SK-N-SH (cell line): Measurements from ENCODE around the gene COPS7A. TPM values are rescaled to one million over a fixed set of nuclear protein-coding genes. Genes with fewer than 3 reads are reported as not detected.

Source experiments
- CTCF ChIA-PET: fragments of 300-600, 350-600 bp; formaldehyde crosslinking; extraction: SDS; loops from one replicate; lab custom pipeline; 2021; lab: Yijun Ruan, JAX
- POLR2A ChIA-PET: fragments of 350-600 bp; sonication (Branson Sonifier 250); formaldehyde crosslinking; extraction: SDS; loops from one replicate; lab custom pipeline; 2020; ENCODE audit warnings: antibody characterized with exemption, inconsistent platforms; lab: Yijun Ruan, JAX
- DNase-seq: peaks from one replicate; pipeline ENCODE4 v3.0.0; 2012
- H2AFZ ChIP-seq: fragments of 200-600 bp; sonication (generic); 2 replicates; pipeline ENCODE4 v1.8.1; 2016; ENCODE audit warnings: antibody characterized with exemption, mild to moderate bottlenecking, low read depth
- H3F3A ChIP-seq: fragments of 200-600 bp; sonication (generic); replicated peaks from 2 replicates; pipeline ENCODE3; 2016; ENCODE audit warnings: antibody characterized with exemption, mild to moderate bottlenecking; ENCODE audit not compliant: insufficient read depth
- H3K27ac ChIP-seq, 2 experiments: fragments of 200-500 bp in 1 of 2; fragments of 200-600 bp in 1 of 2; sonication (Bioruptor generic) in 1 of 2; sonication (generic), shearing (Covaris generic) in 1 of 2; 2 replicates each; pipeline versions ENCODE4 v1.5.1 to v1.6.1; 2014 to 2016; ENCODE audit warnings: low read depth in 2 of 2, inconsistent platforms in 1 of 2, low read length in 1 of 2, mild to moderate bottlenecking in 1 of 2, mixed read lengths in 1 of 2
- H3K27me3 ChIP-seq: fragments of 200-600 bp; sonication (generic), shearing (Covaris generic); 2 replicates; pipeline ENCODE4 v1.6.1; 2016; ENCODE audit warnings: mixed run types; ENCODE audit not compliant: insufficient read depth
- H3K36me3 ChIP-seq, 2 experiments: fragments of 200-500 bp in 1 of 2; fragments of 200-600 bp in 1 of 2; sonication (Bioruptor generic) in 1 of 2; sonication (generic) in 1 of 2; replicated peaks in 1 of 2; 2 replicates each; pipeline versions ENCODE3 to v1.5.1; 2014 to 2016; ENCODE audit warnings: low read length in 1 of 2, mild to moderate bottlenecking in 1 of 2; ENCODE audit not compliant: insufficient read depth in 2 of 2, control insufficient read depth in 1 of 2
- H3K4me1 ChIP-seq, 2 experiments: fragments of 200-500 bp in 1 of 2; fragments of 200-600 bp in 1 of 2; sonication (Bioruptor generic) in 1 of 2; sonication (generic), shearing (Covaris generic) in 1 of 2; 2 replicates each; pipeline versions ENCODE4 v1.5.1 to v1.6.1; 2014 to 2016; ENCODE audit warnings: low read depth in 1 of 2, low read length in 1 of 2, mixed run types in 1 of 2; ENCODE audit not compliant: insufficient read depth in 2 of 2, control insufficient read depth in 1 of 2
- H3K4me2 ChIP-seq: fragments of 200-600 bp; sonication (generic), shearing (Covaris generic); 2 replicates; pipeline ENCODE4 v1.6.1; 2017; ENCODE audit warnings: mixed run types
- H3K4me3 ChIP-seq, 2 experiments: fragments of 200-500 bp in 1 of 2; fragments of 200-600 bp in 1 of 2; sonication (Bioruptor generic) in 1 of 2; sonication (generic), shearing (Covaris generic) in 1 of 2; 2 replicates each; pipeline versions ENCODE4 v1.5.1 to v1.8.1; 2014 to 2016; ENCODE audit warnings: low read depth in 2 of 2, inconsistent platforms in 1 of 2, low read length in 1 of 2, mild to moderate bottlenecking in 1 of 2, mixed read lengths in 1 of 2, moderate library complexity in 1 of 2
- H3K79me2 ChIP-seq: fragments of 200-600 bp; sonication (generic); 2 replicates; pipeline ENCODE4 v1.8.1; 2017; ENCODE audit warnings: mild to moderate bottlenecking; ENCODE audit not compliant: insufficient read depth
- H3K9ac ChIP-seq: fragments of 200-600 bp; sonication (generic); 2 replicates; pipeline ENCODE4 v1.6.1; 2017; ENCODE audit warnings: mixed run types
- H3K9me2 ChIP-seq: fragments of 200-600 bp; sonication (generic); 2 replicates; pipeline ENCODE4 v1.6.1; 2017; ENCODE audit warnings: mixed run types
- H3K9me3 ChIP-seq: fragments of 200-600 bp; sonication (generic); 2 replicates; pipeline ENCODE4 v1.6.1; 2017; ENCODE audit warnings: mixed run types, mild to moderate bottlenecking, moderate library complexity
- H4K20me1 ChIP-seq: fragments of 200-600 bp; sonication (generic); 2 replicates; pipeline ENCODE4 v1.6.1; 2017; ENCODE audit warnings: mild to moderate bottlenecking, mixed run types; ENCODE audit not compliant: insufficient read depth
- EZH2phosphoT487 ChIP-seq: fragments of 200-600 bp; sonication (generic); IDR thresholded peaks from 2 replicates; pipeline ENCODE4 v1.6.1; 2017; ENCODE audit warnings: low read depth, mixed run types, mild to moderate bottlenecking, antibody characterized with exemption, moderate library complexity, borderline replicate concordance
- FOXJ3 ChIP-seq: sonication (generic); formaldehyde crosslinking; IDR thresholded peaks from 2 replicates; pipeline ENCODE4 v1.5.1; 2020; ENCODE audit warnings: mild to moderate bottlenecking, missing genetic modification reagents
- IRF3 ChIP-seq: fragments of 150-350 bp; IDR thresholded peaks from 2 replicates; pipeline ENCODE4 v1.6.1; 2016; ENCODE audit warnings: mild to moderate bottlenecking, low read depth, low read length
- NRF1 ChIP-seq: IDR thresholded peaks from 2 replicates; pipeline ENCODE4 v1.6.1; 2012; ENCODE audit warnings: low read depth, mild to moderate bottlenecking, low read length
- PBX3 ChIP-seq: IDR thresholded peaks from 2 replicates; pipeline ENCODE4; 2012
- RAD21 ChIP-seq: IDR thresholded peaks from 2 replicates; pipeline ENCODE4 v1.6.1; 2012; ENCODE audit warnings: mild to moderate bottlenecking, low read length
- RCOR1 ChIP-seq: fragments of 150-350 bp; IDR thresholded peaks from 2 replicates; pipeline ENCODE4 v1.6.1; 2017; ENCODE audit warnings: antibody characterized with exemption, low read length
- TAF1 ChIP-seq: IDR thresholded peaks from 2 replicates; pipeline ENCODE4 v1.6.1; 2012; ENCODE audit warnings: low read depth, mild to moderate bottlenecking, low read length, moderate library complexity, borderline replicate concordance
- TCF12 ChIP-seq: IDR thresholded peaks from 2 replicates; pipeline ENCODE4 v1.4.0; 2012
- TEAD4 ChIP-seq: IDR thresholded peaks from 2 replicates; pipeline ENCODE4 v1.4.0; 2012; ENCODE audit warnings: mild to moderate bottlenecking, borderline replicate concordance; ENCODE audit not compliant: insufficient read depth
- YY1 ChIP-seq: IDR thresholded peaks from 2 replicates; pipeline ENCODE4 v1.4.0; 2012; ENCODE audit warnings: low read depth, mild to moderate bottlenecking
- WGBS: methylation state at CpG from one replicate; pipeline ENCODE4 v1.1.6; 2017; ENCODE audit warnings: low lambda C conversion rate; 5-methylcytosine and 5-hydroxymethylcytosine counted together
- polyA plus RNA-seq, 3 experiments: library from polyadenylated mRNA; depleted of rRNA; stranded (reverse); fragments of >200 nt; gene quantifications; 2 replicates each; pipeline ENCODE4 v1.2.3, GENCODE V29; 2012

COPS7A gene
- polyA plus RNA-seq, 1 of the 3 experiments (the other 2 are of a cell fraction) = 191 TPM

DNA sequence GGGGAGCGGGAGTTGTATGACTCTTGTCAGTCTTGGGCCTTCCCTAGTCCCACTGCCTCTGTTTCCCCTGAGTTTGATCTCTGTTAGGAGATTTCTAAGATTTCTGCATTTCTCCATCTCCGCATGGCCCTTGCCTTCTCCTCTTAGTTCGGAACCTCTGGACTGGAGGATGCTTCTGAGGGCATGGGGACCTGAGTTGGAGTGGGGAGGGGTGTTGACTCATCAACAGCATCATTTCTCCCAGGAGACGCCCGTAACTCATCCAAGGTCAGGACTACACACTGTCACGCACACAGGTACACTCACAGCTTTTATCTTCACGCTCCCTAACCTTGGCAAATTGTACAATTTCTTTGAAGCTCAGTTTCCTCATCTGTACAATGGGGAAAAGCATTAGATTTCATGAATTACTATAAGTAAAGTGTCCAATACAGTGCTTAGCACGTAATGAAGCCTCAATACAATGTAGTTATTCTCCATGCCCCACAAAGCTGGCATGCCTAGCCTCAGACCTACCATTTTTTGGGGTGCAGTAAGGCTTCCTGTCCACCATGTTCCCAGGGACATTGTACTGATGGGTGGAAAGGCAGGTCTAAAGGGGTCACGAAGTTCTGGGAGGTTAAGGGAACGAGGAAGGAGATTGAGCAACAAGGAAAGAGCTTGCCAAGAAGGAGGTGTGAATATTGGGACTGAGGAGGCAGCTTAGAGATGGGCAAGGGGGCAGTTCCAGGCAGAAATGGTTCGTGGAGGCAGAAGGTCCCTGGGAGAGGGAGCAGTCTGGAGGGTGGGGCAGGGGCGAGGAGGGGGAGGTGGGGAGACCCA is 47.9 kb downstream of the COPS7A start:
- no peak for DNase-seq
- POLR2A ChIA-PET = interaction anchor here (1.6 kb wide), 1 partner anchor 19 kb away, joined by 9 read pairs; the partner anchor contains the start of gene MLF2
- WGBS = 90% methylated on average over 12 of the region's 12 CpGs

DNA sequence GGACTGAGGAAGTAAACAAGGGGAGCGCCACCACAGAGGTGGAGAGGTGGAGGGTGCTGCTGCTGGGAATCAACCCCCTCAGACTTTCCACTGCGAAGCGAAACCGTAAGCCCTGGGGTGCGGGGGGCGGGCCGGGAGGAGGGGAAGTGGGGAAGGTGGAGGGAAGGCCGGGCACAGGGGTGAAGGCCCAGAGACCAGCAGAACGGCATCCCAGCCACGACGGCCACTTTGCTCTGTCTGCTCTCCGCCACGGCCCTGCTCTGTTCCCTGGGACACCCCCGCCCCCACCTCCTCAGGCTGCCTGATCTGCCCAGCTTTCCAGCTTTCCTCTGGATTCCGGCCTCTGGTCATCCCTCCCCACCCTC is 48.5 kb downstream of the COPS7A start, which contains the start of gene LAG3:
TSS of gene LAG3 (plus strand) at position 190 of the 365 bp plus-strand sequence. CDS start 333 bp downstream, outside the sequence.
- Histone ChIP-seq H3K4me1 (peaks cover 9 to 30% of the 10 kb centered on the region in 2 experiments; a peak in 2 of 4 replicates), H3K27me3 (no peaks in the 10 kb centered on the region), H3K9me2 (no peaks in the 10 kb centered on the region), H3K9ac (no peak within 1 kb of the TSS), H3K79me2 (peaks cover 31% of the 10 kb centered on the region), H4K20me1 (peaks cover 35% of the 10 kb centered on the region), H2AFZ (no peak within 1 kb of the TSS), H3F3A (peaks cover 9% of the 10 kb centered on the region), H3K4me3 (no peak within 1 kb of the TSS), H3K9me3 (no peaks in the 10 kb centered on the region), H3K27ac (peak within 1 kb of the TSS in 1 of 2 experiments; percentile 56; a peak in 1 of 4 replicates), H3K4me2 (no peak within 1 kb of the TSS), H3K36me3 (peaks cover 23 to 24% of the 10 kb centered on the region in 2 experiments)
- CTCF ChIA-PET = interaction anchor here (1.0 to 15.2 kb wide), 4 partner anchors 9 to 100 kb away, joined by 3 to 343 read pairs (median 8); partner anchors contain the start of gene MLF2
- DNase-seq = no peak
- POLR2A ChIA-PET = no interaction called here
- TF ChIP-seq NRF1 (no peak), TCF12 (no peak), PBX3 (no peak), TEAD4 (no peak), TAF1 (no peak), IRF3 (no peak), RCOR1 (no peak), EZH2phosphoT487 (no peak), RAD21 (no peak), YY1 (no peak)
- WGBS = 85% methylated on average over 14 of the region's 15 CpGs

More for the DNA sequence above, 47.9 kb downstream of the COPS7A start:
- H3K9ac ChIP-seq = no peak overlapping the region
- H3K36me3 ChIP-seq = peaks cover 23 to 24% of the 10 kb centered on the region in 2 experiments
- H4K20me1 ChIP-seq = peaks cover 40% of the 10 kb centered on the region
- H3K27me3 ChIP-seq = no peaks in the 10 kb centered on the region
- CTCF ChIA-PET = interaction anchor here (1.8 to 15.2 kb wide), 3 partner anchors 8 to 54 kb away, joined by 5 to 343 read pairs (median 10); partner anchors contain the start of gene MLF2
- H2AFZ ChIP-seq = no peak overlapping the region
- no peaks in the 10 kb centered on the region for H3K9me3 ChIP-seq
- H3K79me2 ChIP-seq = peaks cover 37% of the 10 kb centered on the region
- TF ChIP-seq FOXJ3 (CRISPR knock-in tag) (no peak), PBX3 (peak; percentile 5; the same call in 1 of the 2 replicates)
- H3K4me1 ChIP-seq = peaks cover 9 to 30% of the 10 kb centered on the region in 2 experiments; a peak in 2 of 4 replicates
- H3K9me2 ChIP-seq = no peaks in the 10 kb centered on the region
- H3K27ac ChIP-seq = peak overlapping the region in 1 of 2 experiments; percentile 56; a peak in 1 of 4 replicates
- no peak overlapping the region for H3K4me3 ChIP-seq
- H3F3A ChIP-seq = peaks cover 9% of the 10 kb centered on the region
- no peak overlapping the region for H3K4me2 ChIP-seq
